Caco-2 (cell line): ENCODE measurements around the gene MRAP. TPM values are rescaled to one million over a fixed set of nuclear protein-coding genes. Genes with fewer than 3 reads are reported as not detected.

Source experiments
- Bru-seq: library from RNA; stranded (reverse); fragments of 400-500 nt; gene quantifications from one replicate; lab custom pipeline; 2021; lab: Mats Ljungman, UMichigan
- BruChase-seq, 2 experiments: library from RNA; stranded (reverse); fragments of 400-500 nt; gene quantifications; one replicate each; lab custom pipeline; 2021; lab: Mats Ljungman, UMichigan
- BruUV-seq: library from RNA; stranded (reverse); fragments of 400-500 nt; replicated peaks from 2 replicates; lab custom pipeline; 2021; lab: Mats Ljungman, UMichigan
- CTCF ChIA-PET: fragments of 300-600 bp; sonication (Branson Sonifier 250); formaldehyde crosslinking; loops from one replicate; lab custom pipeline; 2022; ENCODE audit warnings: antibody characterized with exemption; lab: Charles Lee
- POLR2A ChIA-PET: fragments of 300-600 bp; sonication (Branson Sonifier 250); formaldehyde crosslinking; loops from one replicate; lab custom pipeline; 2022; ENCODE audit warnings: antibody characterized with exemption; lab: Charles Lee
- DNase-seq, 2 experiments: peaks; one replicate each; pipeline versions ENCODE4 v3.0.0 to v3.0.0-alpha.2; 2020 to 2022
- H3K27me3 ChIP-seq: replicated peaks from 2 replicates; pipeline ENCODE4 v1.6.0; 2011; ENCODE audit warnings: low read length; ENCODE audit not compliant: control insufficient read depth, insufficient read depth
- H3K36me3 ChIP-seq: 2 replicates; pipeline ENCODE4 v1.5.1; 2011; ENCODE audit warnings: low read length; ENCODE audit not compliant: control insufficient read depth, insufficient read depth
- H3K4me1 ChIP-seq: fragments of 250-450 bp; sonication (Bioruptor Pico); 2 replicates; pipeline ENCODE4 v1.5.1; 2020; ENCODE audit warnings: mild to moderate bottlenecking
- H3K4me3 ChIP-seq: 2 replicates; pipeline ENCODE4 v1.5.1; 2011; ENCODE audit warnings: low read depth, mild to moderate bottlenecking, control low read depth, low read length
- H3K9me3 ChIP-seq: fragments of 250-450 bp; sonication (Bioruptor Pico); 2 replicates; pipeline ENCODE4 v1.5.1; 2020; ENCODE audit warnings: mild to moderate bottlenecking, moderate library complexity
- H3K27ac Mint-ChIP-seq: one replicate; pipeline ENCODE4 v1.8.0; 2022; ENCODE audit warnings: mixed read lengths; ENCODE audit not compliant: unreplicated experiment
- H3K27me3 Mint-ChIP-seq: one replicate; pipeline ENCODE4 v1.8.0; 2022; ENCODE audit warnings: mixed read lengths; ENCODE audit not compliant: insufficient read depth, unreplicated experiment
- H3K36me3 Mint-ChIP-seq: one replicate; pipeline ENCODE4 v1.8.0; 2022; ENCODE audit warnings: mild to moderate bottlenecking, mixed read lengths; ENCODE audit not compliant: insufficient read depth, unreplicated experiment
- H3K4me1 Mint-ChIP-seq: one replicate; pipeline ENCODE4 v1.8.0; 2022; ENCODE audit warnings: low read depth, mixed read lengths; ENCODE audit not compliant: unreplicated experiment
- H3K4me3 Mint-ChIP-seq: one replicate; pipeline ENCODE4 v1.8.0; 2022; ENCODE audit warnings: mild to moderate bottlenecking, moderate library complexity, mixed read lengths; ENCODE audit not compliant: unreplicated experiment
- H3K9me3 Mint-ChIP-seq: one replicate; pipeline ENCODE4 v1.8.0; 2022; ENCODE audit warnings: mixed read lengths; ENCODE audit not compliant: unreplicated experiment
- intact Hi-C: fragments of 100-400 bp; cut with micrococcal nuclease; formaldehyde crosslinking; loops from one replicate; pipeline ENCODE4 v1.10.0; 2022; ENCODE audit not compliant: unreplicated experiment
- long read RNA-seq: library from polyadenylated mRNA; stranded (forward); transcript quantifications from one replicate; pipeline ENCODE4 v2.0.0, GENCODE V29; 2022
- total RNA-seq: library from RNA; stranded (reverse); gene quantifications from 2 replicates; pipeline ENCODE4 v1.2.3, GENCODE V29; 2022
- TF ChIP-seq, protein P1 (sequence below), 2 experiments: fragments of 200-600 bp in 1 of 2; IDR thresholded peaks; 1 replicate in 1 of 2; 2 replicates in 1 of 2; pipeline versions ENCODE4 v1.5.1 to v1.8.0; 2011 to 2022; ENCODE audit warnings: antibody characterized with exemption in 1 of 2, control low read depth in 1 of 2, inconsistent platforms in 1 of 2, low read depth in 1 of 2, low read length in 1 of 2, mild to moderate bottlenecking in 1 of 2, moderate library complexity in 1 of 2; ENCODE audit not compliant: insufficient read depth in 1 of 2, severe bottlenecking in 1 of 2, unreplicated experiment in 1 of 2

The MRAP gene
- total RNA-seq = not detected in 2 replicates
- not detected for Bru-seq, nascent RNA
- BruChase-seq, experiment 1, labeled RNA remaining after a 2-hour chase = percentile 4 among the genes with signal in this experiment
- percentile 4 among the genes with signal in this experiment for BruChase-seq, experiment 2, labeled RNA remaining after a 6-hour chase
- long read RNA-seq, partial matches to known transcripts = 0 of 1 reads
- long read RNA-seq, other reads (novel, unspliced or antisense) = 1 of 1 reads

DNA sequence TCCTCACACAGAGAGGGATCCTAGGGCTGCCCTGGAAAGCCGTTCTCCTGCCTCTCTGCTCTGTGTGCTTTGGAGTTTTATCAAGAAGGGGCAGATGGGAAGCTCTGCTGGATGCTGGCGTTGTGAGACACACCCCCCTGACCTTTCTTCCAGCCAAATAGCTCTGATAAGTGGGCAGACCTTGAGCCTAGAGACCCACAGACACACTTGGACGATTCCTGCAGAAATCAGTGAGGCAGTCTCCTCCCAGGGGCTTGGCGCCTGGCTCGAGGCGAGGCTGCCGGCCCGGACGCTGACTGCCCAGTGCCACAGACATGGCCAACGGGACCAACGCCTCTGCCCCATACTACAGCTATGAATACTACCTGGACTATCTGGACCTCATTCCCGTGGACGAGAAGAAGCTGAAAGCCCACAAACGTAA is at the start of gene MRAP:
TSS of gene MRAP (plus strand) at position 198 of the 424 bp plus-strand sequence. CDS start at position 315, 117 bp downstream.
- Mint-ChIP-seq H3K4me3 (no peak within 1 kb of the TSS), H3K36me3 (no peaks in the 10 kb centered on the region), H3K4me1 (no peaks in the 10 kb centered on the region), H3K27ac (no peak within 1 kb of the TSS), H3K27me3 (no peaks in the 10 kb centered on the region), H3K9me3 (no peaks in the 10 kb centered on the region)
- BruUV-seq = no TSS peak
- H3K27me3 ChIP-seq = no peaks in the 10 kb centered on the region
- ChIA-PET CTCF (no interaction called here), POLR2A (no interaction called here)
- no peaks in the 10 kb centered on the region for H3K4me1 ChIP-seq
- TF ChIP-seq, protein P1, sequence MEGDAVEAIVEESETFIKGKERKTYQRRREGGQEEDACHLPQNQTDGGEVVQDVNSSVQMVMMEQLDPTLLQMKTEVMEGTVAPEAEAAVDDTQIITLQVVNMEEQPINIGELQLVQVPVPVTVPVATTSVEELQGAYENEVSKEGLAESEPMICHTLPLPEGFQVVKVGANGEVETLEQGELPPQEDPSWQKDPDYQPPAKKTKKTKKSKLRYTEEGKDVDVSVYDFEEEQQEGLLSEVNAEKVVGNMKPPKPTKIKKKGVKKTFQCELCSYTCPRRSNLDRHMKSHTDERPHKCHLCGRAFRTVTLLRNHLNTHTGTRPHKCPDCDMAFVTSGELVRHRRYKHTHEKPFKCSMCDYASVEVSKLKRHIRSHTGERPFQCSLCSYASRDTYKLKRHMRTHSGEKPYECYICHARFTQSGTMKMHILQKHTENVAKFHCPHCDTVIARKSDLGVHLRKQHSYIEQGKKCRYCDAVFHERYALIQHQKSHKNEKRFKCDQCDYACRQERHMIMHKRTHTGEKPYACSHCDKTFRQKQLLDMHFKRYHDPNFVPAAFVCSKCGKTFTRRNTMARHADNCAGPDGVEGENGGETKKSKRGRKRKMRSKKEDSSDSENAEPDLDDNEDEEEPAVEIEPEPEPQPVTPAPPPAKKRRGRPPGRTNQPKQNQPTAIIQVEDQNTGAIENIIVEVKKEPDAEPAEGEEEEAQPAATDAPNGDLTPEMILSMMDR (IDR thresholded peaks at IDR 0.05; ENCODE audit: insufficient read depth in 1 of 2, low read depth in 1 of 2, low read length in 1 of 2, severe bottlenecking in 1 of 2, unreplicated experiment in 1 of 2) = no peak
- DNase-seq = no peak
- H3K36me3 ChIP-seq = no peaks in the 10 kb centered on the region
- H3K4me3 ChIP-seq = no peak within 1 kb of the TSS
- no peaks in the 10 kb centered on the region for H3K9me3 ChIP-seq
- intact Hi-C loops = no loop called here

DNA sequence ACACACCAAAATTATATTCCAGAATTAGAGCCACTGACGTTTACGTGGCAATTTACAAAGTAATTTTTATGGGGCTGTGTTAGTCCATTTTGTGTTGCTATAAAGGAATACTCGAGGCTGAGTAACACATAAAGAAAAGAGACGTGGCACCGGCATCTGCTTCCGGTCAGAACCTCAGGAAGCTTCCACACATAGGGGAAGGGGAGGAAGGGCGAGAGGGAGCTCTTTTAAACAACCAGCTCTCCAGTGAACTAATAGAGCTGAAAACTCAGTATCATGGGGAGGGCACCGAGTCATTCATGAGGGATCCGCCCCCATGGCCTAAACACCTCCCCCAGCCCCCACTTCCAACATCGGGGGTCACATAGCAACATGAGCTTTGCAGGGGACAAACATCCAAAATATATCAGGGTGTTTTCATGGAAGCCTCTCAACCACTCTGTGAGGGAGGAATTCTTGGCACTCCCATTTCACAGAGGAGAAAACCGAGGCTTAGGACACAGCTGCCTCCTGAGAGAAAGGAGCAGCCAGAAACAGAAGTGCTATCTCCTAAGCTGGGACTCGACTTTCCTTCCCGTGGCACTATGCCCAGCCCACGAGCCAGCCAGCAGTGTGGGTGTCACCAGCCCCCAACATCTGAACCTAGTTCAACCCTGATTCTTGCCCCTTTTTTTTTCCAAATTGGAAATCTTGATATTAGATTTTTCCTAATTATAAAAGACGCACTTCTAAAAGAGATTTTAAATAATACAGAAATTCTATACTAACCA is 49.0 kb upstream of the MRAP start:
- H3K4me1 ChIP-seq = no peaks in the 10 kb centered on the region
- H3K4me3 ChIP-seq = no peak overlapping the region
- POLR2A ChIA-PET = no interaction called here
- Mint-ChIP-seq H3K36me3 (no peaks in the 10 kb centered on the region), H3K4me3 (no peak overlapping the region), H3K4me1 (no peaks in the 10 kb centered on the region), H3K9me3 (no peaks in the 10 kb centered on the region), H3K27me3 (peaks cover 26% of the 10 kb centered on the region), H3K27ac (no peak overlapping the region)
- BruUV-seq = no TSS peak
- CTCF ChIA-PET = no interaction called here
- no peaks in the 10 kb centered on the region for H3K27me3 ChIP-seq
- no peak for DNase-seq
- TF ChIP-seq, protein P1 (IDR thresholded peaks at IDR 0.05; ENCODE audit: insufficient read depth in 1 of 2, low read depth in 1 of 2, low read length in 1 of 2, severe bottlenecking in 1 of 2, unreplicated experiment in 1 of 2) = no peak
- no peaks in the 10 kb centered on the region for H3K36me3 ChIP-seq
- intact Hi-C loops = loop anchor here (10.0 kb wide), 1 partner anchor 255 kb away; no protein-coding TSS in a partner anchor
- H3K9me3 ChIP-seq = no peaks in the 10 kb centered on the region

DNA sequence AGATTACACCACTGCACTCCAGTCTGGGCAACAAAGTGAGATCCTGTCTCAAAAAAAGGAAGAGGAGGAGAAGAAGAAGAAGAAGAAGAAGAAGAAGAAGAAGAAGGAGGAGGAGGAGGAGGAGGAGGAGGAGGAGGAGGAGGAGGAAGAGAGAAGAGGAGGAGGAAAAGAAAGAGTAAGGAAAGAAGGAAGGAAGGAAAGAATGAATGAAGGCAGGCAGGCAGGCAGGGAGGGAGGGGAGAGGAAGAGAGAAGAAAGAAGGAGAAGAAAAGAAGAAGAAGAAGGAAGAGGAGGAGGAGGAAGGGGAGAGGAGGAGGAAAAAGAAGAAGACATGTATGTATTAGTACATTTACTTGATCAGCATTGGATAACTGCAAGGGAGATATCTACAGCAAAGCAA is 46.5 kb upstream of the MRAP start:
- no peaks in the 10 kb centered on the region for H3K4me1 Mint-ChIP-seq
- Histone ChIP-seq H3K27me3 (no peaks in the 10 kb centered on the region), H3K4me3 (no peak overlapping the region), H3K36me3 (no peaks in the 10 kb centered on the region), H3K9me3 (no peaks in the 10 kb centered on the region), H3K4me1 (no peaks in the 10 kb centered on the region)
- peaks cover 5% of the 10 kb centered on the region for H3K36me3 Mint-ChIP-seq
- intact Hi-C loops = loop anchor here (10.0 kb wide), 1 partner anchor 257 kb away; no protein-coding TSS in a partner anchor
- POLR2A ChIA-PET = no interaction called here
- H3K27me3 Mint-ChIP-seq = peaks cover 26% of the 10 kb centered on the region
- no peak overlapping the region for H3K27ac Mint-ChIP-seq
- TF ChIP-seq, protein P1 (IDR thresholded peaks at IDR 0.05; ENCODE audit: insufficient read depth in 1 of 2, low read depth in 1 of 2, low read length in 1 of 2, severe bottlenecking in 1 of 2, unreplicated experiment in 1 of 2) = no peak
- DNase-seq = no peak
- H3K4me3 Mint-ChIP-seq = no peak overlapping the region
- no TSS peak for BruUV-seq
- H3K9me3 Mint-ChIP-seq = no peaks in the 10 kb centered on the region
- CTCF ChIA-PET = no interaction called here
